Neural progenitor cell (in vitro differentiated cells): ENCODE data around the gene CCDC6. TPM values are rescaled to one million over a fixed set of nuclear protein-coding genes. Genes with fewer than 3 reads are reported as not detected.

ENCODE experiments used
- DNase-seq: peaks from one replicate; pipeline ENCODE4 v3.0.0-alpha.2; 2016; ENCODE audit warnings: low spot score
- H2AFZ ChIP-seq: fragments of 200-600 bp; sonication (generic); replicated peaks from 2 replicates; pipeline ENCODE4 v1.6.1; 2016; ENCODE audit warnings: antibody characterized with exemption
- H3F3A ChIP-seq: fragments of 200-600 bp; sonication (generic); 2 replicates; pipeline ENCODE4 v1.6.1; 2016; ENCODE audit warnings: antibody characterized with exemption, low read depth
- H3K27ac ChIP-seq: fragments of 200-600 bp; sonication (generic); 2 replicates; pipeline ENCODE4 v1.5.1; 2016; ENCODE audit warnings: mild to moderate bottlenecking
- H3K27me3 ChIP-seq: fragments of 200-600 bp; sonication (generic); 2 replicates; pipeline ENCODE4 v1.6.1; 2016; ENCODE audit warnings: mild to moderate bottlenecking, moderate library complexity
- H3K36me3 ChIP-seq: fragments of 200-600 bp; sonication (generic); 2 replicates; pipeline ENCODE4 v1.5.1; 2016
- H3K4me1 ChIP-seq: fragments of 200-600 bp; sonication (generic); 2 replicates; pipeline ENCODE4 v1.6.1; 2016; ENCODE audit warnings: mixed run types
- H3K4me2 ChIP-seq: fragments of 200-600 bp; sonication (generic); 2 replicates; pipeline ENCODE4 v1.6.1; 2016
- H3K4me3 ChIP-seq: fragments of 200-600 bp; sonication (generic); 2 replicates; pipeline ENCODE4 v1.5.1; 2016
- H3K79me2 ChIP-seq: fragments of 200-600 bp; sonication (generic); 2 replicates; pipeline ENCODE4 v1.6.1; 2016; ENCODE audit warnings: low read depth
- H3K9ac ChIP-seq: fragments of 200-600 bp; sonication (generic); 2 replicates; pipeline ENCODE4 v1.6.1; 2016
- H3K9me3 ChIP-seq: fragments of 200-600 bp; sonication (generic); 2 replicates; pipeline ENCODE4 v1.5.1; 2016; ENCODE audit warnings: low read depth
- H4K20me1 ChIP-seq: fragments of 200-600 bp; sonication (generic); 2 replicates; pipeline ENCODE4 v1.6.1; 2016; ENCODE audit warnings: low read depth
- H3K27ac Mint-ChIP-seq: 3 replicates; pipeline ENCODE4 v1.8.0; 2021; ENCODE audit warnings: mixed read lengths
- H3K27me3 Mint-ChIP-seq: 2 replicates; pipeline ENCODE4 v1.8.0; 2022; ENCODE audit warnings: low read depth, mild to moderate bottlenecking, inconsistent platforms, moderate library complexity, mixed read lengths; ENCODE audit not compliant: insufficient read depth
- H3K36me3 Mint-ChIP-seq: 3 replicates; pipeline ENCODE4 v1.8.0; 2021; ENCODE audit warnings: mixed read lengths
- H3K4me1 Mint-ChIP-seq: 3 replicates; pipeline ENCODE4 v1.8.0; 2021; ENCODE audit warnings: mixed read lengths
- H3K4me3 Mint-ChIP-seq: 3 replicates; pipeline ENCODE4 v1.8.0; 2021; ENCODE audit warnings: mild to moderate bottlenecking, moderate library complexity, mixed read lengths
- H3K9me3 Mint-ChIP-seq: 3 replicates; pipeline ENCODE4 v1.8.0; 2020; ENCODE audit warnings: mixed read lengths
- EZH2 ChIP-seq: fragments of 200-600 bp; sonication (generic); IDR thresholded peaks from 2 replicates; pipeline ENCODE4 v1.6.1; 2017; ENCODE audit warnings: antibody characterized with exemption, mild to moderate bottlenecking, moderate library complexity
- EZH2phosphoT487 ChIP-seq: fragments of 200-600 bp; sonication (generic); IDR thresholded peaks from 2 replicates; pipeline ENCODE4 v1.6.1; 2017; ENCODE audit warnings: antibody characterized with exemption
- total RNA-seq: library from RNA; depleted of rRNA; stranded (reverse); fragments of >200 nt; gene quantifications from 2 replicates; pipeline ENCODE4 v1.2.3, GENCODE V29; 2015; ENCODE audit warnings: low replicate concordance
- TF ChIP-seq, protein P1 (sequence below): fragments of 200-600 bp; sonication (generic); IDR thresholded peaks from 2 replicates; pipeline ENCODE4 v1.5.1; 2017; ENCODE audit warnings: antibody characterized with exemption, mild to moderate bottlenecking

The CCDC6 gene
- total RNA-seq, 1 donor from 2014 or later: 29.4 TPM

GRCh38 chr10:59807629-59808620 lies 98.4 kb downstream of the CCDC6 start:
- Histone ChIP-seq H3K27ac (no peak overlapping the region), H2AFZ (no peak overlapping the region), H3F3A (peaks cover 4% of the 10 kb centered on the region), H3K4me3 (no peak overlapping the region), H3K4me2 (no peak overlapping the region), H3K79me2 (no peaks in the 10 kb centered on the region), H4K20me1 (peaks cover 8% of the 10 kb centered on the region), H3K36me3 (peaks cover 16% of the 10 kb centered on the region), H3K27me3 (no peaks in the 10 kb centered on the region), H3K4me1 (peaks cover 9% of the 10 kb centered on the region), H3K9me3 (no peaks in the 10 kb centered on the region), H3K9ac (no peak overlapping the region)
- peaks cover 10% of the 10 kb centered on the region for H3K4me1 Mint-ChIP-seq
- no peak for DNase-seq
- no peaks in the 10 kb centered on the region for H3K9me3 Mint-ChIP-seq
- TF ChIP-seq, protein P1, sequence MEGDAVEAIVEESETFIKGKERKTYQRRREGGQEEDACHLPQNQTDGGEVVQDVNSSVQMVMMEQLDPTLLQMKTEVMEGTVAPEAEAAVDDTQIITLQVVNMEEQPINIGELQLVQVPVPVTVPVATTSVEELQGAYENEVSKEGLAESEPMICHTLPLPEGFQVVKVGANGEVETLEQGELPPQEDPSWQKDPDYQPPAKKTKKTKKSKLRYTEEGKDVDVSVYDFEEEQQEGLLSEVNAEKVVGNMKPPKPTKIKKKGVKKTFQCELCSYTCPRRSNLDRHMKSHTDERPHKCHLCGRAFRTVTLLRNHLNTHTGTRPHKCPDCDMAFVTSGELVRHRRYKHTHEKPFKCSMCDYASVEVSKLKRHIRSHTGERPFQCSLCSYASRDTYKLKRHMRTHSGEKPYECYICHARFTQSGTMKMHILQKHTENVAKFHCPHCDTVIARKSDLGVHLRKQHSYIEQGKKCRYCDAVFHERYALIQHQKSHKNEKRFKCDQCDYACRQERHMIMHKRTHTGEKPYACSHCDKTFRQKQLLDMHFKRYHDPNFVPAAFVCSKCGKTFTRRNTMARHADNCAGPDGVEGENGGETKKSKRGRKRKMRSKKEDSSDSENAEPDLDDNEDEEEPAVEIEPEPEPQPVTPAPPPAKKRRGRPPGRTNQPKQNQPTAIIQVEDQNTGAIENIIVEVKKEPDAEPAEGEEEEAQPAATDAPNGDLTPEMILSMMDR: no peak
- no peak for TF ChIP-seq EZH2phosphoT487
- TF ChIP-seq EZH2: no peak
- H3K27me3 Mint-ChIP-seq: no peaks in the 10 kb centered on the region
- H3K27ac Mint-ChIP-seq: peak overlapping the region; percentile 10
- peaks cover 55% of the 10 kb centered on the region for H3K36me3 Mint-ChIP-seq
- no peak overlapping the region for H3K4me3 Mint-ChIP-seq

DNA sequence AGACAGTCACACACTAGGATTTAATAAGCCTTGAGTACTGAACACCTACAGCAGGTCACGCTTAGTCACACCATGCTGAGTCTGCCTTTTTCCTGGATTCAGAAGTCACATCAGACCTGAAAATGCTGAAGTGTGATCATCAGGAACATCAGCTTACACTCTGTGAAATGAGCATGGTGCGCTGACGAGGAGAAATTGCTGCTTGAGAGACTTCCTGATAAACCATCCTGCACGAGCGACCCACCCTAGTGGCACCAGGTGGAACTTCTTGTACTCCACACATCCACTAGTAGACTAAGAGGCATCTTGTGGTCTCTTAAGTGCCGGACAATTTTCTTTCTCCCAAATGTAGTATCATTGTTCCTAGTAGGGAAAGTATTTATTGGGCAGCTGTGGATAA lies 101.3 kb downstream of the CCDC6 start:
- Histone ChIP-seq H2AFZ (no peak overlapping the region), H3K4me3 (no peak overlapping the region), H3K27ac (no peak overlapping the region), H3K9ac (no peak overlapping the region), H3F3A (peaks cover 4% of the 10 kb centered on the region), H3K4me1 (peaks cover 9% of the 10 kb centered on the region), H3K4me2 (no peak overlapping the region), H3K36me3 (peaks cover 16% of the 10 kb centered on the region), H3K27me3 (no peaks in the 10 kb centered on the region), H3K9me3 (no peaks in the 10 kb centered on the region), H4K20me1 (peaks cover 8% of the 10 kb centered on the region), H3K79me2 (no peaks in the 10 kb centered on the region)
- Mint-ChIP-seq H3K36me3 (peaks cover 41% of the 10 kb centered on the region), H3K27ac (no peak overlapping the region), H3K9me3 (no peaks in the 10 kb centered on the region), H3K4me1 (peaks cover 7% of the 10 kb centered on the region), H3K27me3 (no peaks in the 10 kb centered on the region), H3K4me3 (no peak overlapping the region)
- DNase-seq: peak; percentile 54
- TF ChIP-seq EZH2phosphoT487 (no peak), EZH2 (no peak)
- TF ChIP-seq, protein P1: peak; percentile 63

DNA sequence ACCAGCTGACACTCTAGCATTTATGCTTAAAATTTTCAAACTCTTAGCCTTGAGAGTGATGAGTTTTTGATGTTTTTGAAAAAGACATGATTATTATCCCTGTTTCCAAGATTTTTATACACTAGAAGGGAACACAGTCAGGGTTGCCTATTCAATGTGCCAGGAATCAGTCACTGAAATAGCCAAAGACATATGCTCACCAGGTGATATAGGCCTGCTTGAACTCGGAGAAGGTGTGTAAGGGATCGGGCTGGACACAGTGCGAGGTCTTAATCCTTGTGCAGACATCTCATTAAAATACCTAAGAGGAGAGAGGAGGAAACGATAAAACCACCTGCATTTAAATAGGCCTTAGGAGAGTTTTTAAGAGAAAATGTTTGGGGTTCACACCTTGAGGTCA lies 102.1 kb downstream of the CCDC6 start:
- no peaks in the 10 kb centered on the region for H3K27me3 ChIP-seq
- H2AFZ ChIP-seq: no peak overlapping the region
- H3K4me1 ChIP-seq: peaks cover 4% of the 10 kb centered on the region
- H3K4me1 Mint-ChIP-seq: peaks cover 3% of the 10 kb centered on the region
- no peaks in the 10 kb centered on the region for H3K27me3 Mint-ChIP-seq
- peaks cover 16% of the 10 kb centered on the region for H3K36me3 ChIP-seq
- H3F3A ChIP-seq: peaks cover 4% of the 10 kb centered on the region
- no peaks in the 10 kb centered on the region for H3K9me3 ChIP-seq
- H3K9ac ChIP-seq: no peak overlapping the region
- H3K4me3 Mint-ChIP-seq: no peak overlapping the region
- no peak overlapping the region for H3K4me2 ChIP-seq
- H4K20me1 ChIP-seq: peaks cover 3% of the 10 kb centered on the region
- TF ChIP-seq EZH2phosphoT487: no peak
- H3K36me3 Mint-ChIP-seq: peaks cover 38% of the 10 kb centered on the region
- no peak overlapping the region for H3K4me3 ChIP-seq
- no peak overlapping the region for H3K27ac ChIP-seq
- no peak for DNase-seq
- H3K79me2 ChIP-seq: no peaks in the 10 kb centered on the region
- H3K9me3 Mint-ChIP-seq: no peaks in the 10 kb centered on the region
- H3K27ac Mint-ChIP-seq: no peak overlapping the region

DNA sequence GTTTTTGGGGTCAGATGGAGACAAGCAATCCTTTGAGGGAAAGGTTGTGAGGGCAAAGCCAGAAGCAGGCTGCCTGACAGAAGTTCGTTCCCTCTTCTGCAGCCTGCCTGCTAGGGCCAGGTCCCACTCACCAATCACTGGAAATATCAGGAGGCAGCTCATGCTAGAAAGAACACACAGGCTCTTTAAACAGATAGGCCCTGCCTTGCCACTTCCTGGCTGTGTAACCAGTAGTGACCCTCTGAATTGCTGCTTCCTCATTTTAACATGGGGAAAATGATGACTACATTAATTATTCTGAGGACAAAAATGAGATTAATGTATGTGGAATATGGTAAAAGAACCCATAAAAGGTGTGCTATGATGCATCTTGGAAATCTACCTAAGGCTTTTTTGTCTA lies 102.6 kb downstream of the CCDC6 start:
- H4K20me1 ChIP-seq: no peaks in the 10 kb centered on the region
- Mint-ChIP-seq H3K9me3 (no peaks in the 10 kb centered on the region), H3K36me3 (peaks cover 40% of the 10 kb centered on the region), H3K4me1 (no peaks in the 10 kb centered on the region), H3K4me3 (no peak overlapping the region), H3K27me3 (no peaks in the 10 kb centered on the region), H3K27ac (no peak overlapping the region)
- peaks cover 4% of the 10 kb centered on the region for H3F3A ChIP-seq
- no peak overlapping the region for H3K4me2 ChIP-seq
- H3K9me3 ChIP-seq: no peaks in the 10 kb centered on the region
- peaks cover 16% of the 10 kb centered on the region for H3K36me3 ChIP-seq
- no peak overlapping the region for H3K4me3 ChIP-seq
- no peak overlapping the region for H3K9ac ChIP-seq
- no peak overlapping the region for H2AFZ ChIP-seq
- H3K27me3 ChIP-seq: no peaks in the 10 kb centered on the region
- no peak for DNase-seq
- no peaks in the 10 kb centered on the region for H3K4me1 ChIP-seq
- TF ChIP-seq, protein P1: no peak
- TF ChIP-seq EZH2phosphoT487 (no peak), EZH2 (no peak)
- H3K79me2 ChIP-seq: no peaks in the 10 kb centered on the region
- peak overlapping the region; percentile 37 for H3K27ac ChIP-seq
